Melanocyte of skin (primary cell): ENCODE results near the gene ETDB. TPM values are rescaled to one million over a fixed set of nuclear protein-coding genes. Genes with fewer than 3 reads are reported as not detected.

ENCODE experiments used
- total RNA-seq, 2 donors: library from RNA; depleted of rRNA; stranded (reverse); fragments of >200 nt; gene quantifications; 2 replicates each; pipeline ENCODE4 v1.2.3, GENCODE V29; 2012

ETDB gene
- not detected for total RNA-seq

GRCh38 chrX:135120056-135120576 is at the start of gene ETDB:
ETDB (minus strand) TSS chrX:135120526; CDS start chrX:135119261, 1,265 bp downstream.

Other genes starting within 250 kb of the ETDB start
- 10 to 100 TPM; 24.8 to 28.0 TPM for gene MOSPD1, start 205.3 kb downstream of the ETDB start, total RNA-seq
- 1 to 10 TPM; 2.4 to 4.7 TPM for gene SMIM10, start 129.5 kb downstream of the ETDB start, total RNA-seq
- 1 to 10 TPM; 3.8 to 4.0 TPM for gene RTL8B, start 98.0 kb downstream of the ETDB start, total RNA-seq
- 10 to 100 TPM; 30.3 to 36.1 TPM for gene RTL8C, start 88.2 kb downstream of the ETDB start, total RNA-seq
- 1 to 10 TPM; 6.9 to 7.7 TPM for gene RTL8A, start 68.4 kb downstream of the ETDB start, total RNA-seq
- gene SMIM10L2B, start 21.8 kb downstream of the ETDB start, total RNA-seq: 1 to 10 TPM in 1 of 2 donors, under 1 TPM in 1; 0.67 to 1.4 TPM
- not detected for gene CT55, start 50.9 kb upstream of the ETDB start, total RNA-seq
- gene ETDA, start 131.5 kb upstream of the ETDB start, total RNA-seq: not detected
- gene ETDC, start 189.0 kb upstream of the ETDB start, total RNA-seq: not detected
- gene ZNF75D, start 223.6 kb upstream of the ETDB start, total RNA-seq: 1 to 10 TPM; 5.7 to 6.2 TPM
- gene ZNF449, start 224.3 kb upstream of the ETDB start, total RNA-seq: 1 to 10 TPM; 8.0 to 10.0 TPM